PFSK-1 (cell line): Measurements from ENCODE around the gene PCDHA7.

Experiments used
- FOXP2 ChIP-seq: optimal IDR thresholded peaks from 2 replicates; pipeline ENCODE3; 2011; ENCODE audit warnings: borderline replicate concordance, control low read depth, inconsistent platforms; ENCODE audit not compliant: insufficient read depth; ENCODE audit errors: extremely low read length, extremely low read depth
- POLR2AphosphoS5 ChIP-seq: IDR thresholded peaks from 2 replicates; pipeline ENCODE4 v1.6.1; 2012; ENCODE audit warnings: low read depth, mild to moderate bottlenecking, control low read depth, low read length, moderate library complexity
- SIN3A ChIP-seq: IDR thresholded peaks from 2 replicates; pipeline ENCODE4 v1.6.1; 2012; ENCODE audit warnings: mild to moderate bottlenecking, low read length, moderate library complexity, borderline replicate concordance; ENCODE audit not compliant: insufficient read depth
- TAF1 ChIP-seq: IDR thresholded peaks from 2 replicates; pipeline ENCODE4 v1.6.1; 2012; ENCODE audit warnings: low read length, control low read depth, borderline replicate concordance; ENCODE audit not compliant: insufficient read depth
- TF ChIP-seq, protein P1 (sequence below), 2 experiments: IDR thresholded peaks; 2 replicates each; pipeline versions ENCODE4 v1.6.1 to v1.8.0; 2011 to 2012; ENCODE audit warnings: low read depth in 2 of 2, low read length in 2 of 2, control low read depth in 1 of 2, inconsistent platforms in 1 of 2, mild to moderate bottlenecking in 1 of 2, moderate library complexity in 1 of 2; ENCODE audit not compliant: insufficient read depth in 1 of 2

Gene PCDHA7

GRCh38 chr5:140795259-140795641 is 38.8 kb upstream of the PCDHA7 start:
- TF ChIP-seq, protein P1, sequence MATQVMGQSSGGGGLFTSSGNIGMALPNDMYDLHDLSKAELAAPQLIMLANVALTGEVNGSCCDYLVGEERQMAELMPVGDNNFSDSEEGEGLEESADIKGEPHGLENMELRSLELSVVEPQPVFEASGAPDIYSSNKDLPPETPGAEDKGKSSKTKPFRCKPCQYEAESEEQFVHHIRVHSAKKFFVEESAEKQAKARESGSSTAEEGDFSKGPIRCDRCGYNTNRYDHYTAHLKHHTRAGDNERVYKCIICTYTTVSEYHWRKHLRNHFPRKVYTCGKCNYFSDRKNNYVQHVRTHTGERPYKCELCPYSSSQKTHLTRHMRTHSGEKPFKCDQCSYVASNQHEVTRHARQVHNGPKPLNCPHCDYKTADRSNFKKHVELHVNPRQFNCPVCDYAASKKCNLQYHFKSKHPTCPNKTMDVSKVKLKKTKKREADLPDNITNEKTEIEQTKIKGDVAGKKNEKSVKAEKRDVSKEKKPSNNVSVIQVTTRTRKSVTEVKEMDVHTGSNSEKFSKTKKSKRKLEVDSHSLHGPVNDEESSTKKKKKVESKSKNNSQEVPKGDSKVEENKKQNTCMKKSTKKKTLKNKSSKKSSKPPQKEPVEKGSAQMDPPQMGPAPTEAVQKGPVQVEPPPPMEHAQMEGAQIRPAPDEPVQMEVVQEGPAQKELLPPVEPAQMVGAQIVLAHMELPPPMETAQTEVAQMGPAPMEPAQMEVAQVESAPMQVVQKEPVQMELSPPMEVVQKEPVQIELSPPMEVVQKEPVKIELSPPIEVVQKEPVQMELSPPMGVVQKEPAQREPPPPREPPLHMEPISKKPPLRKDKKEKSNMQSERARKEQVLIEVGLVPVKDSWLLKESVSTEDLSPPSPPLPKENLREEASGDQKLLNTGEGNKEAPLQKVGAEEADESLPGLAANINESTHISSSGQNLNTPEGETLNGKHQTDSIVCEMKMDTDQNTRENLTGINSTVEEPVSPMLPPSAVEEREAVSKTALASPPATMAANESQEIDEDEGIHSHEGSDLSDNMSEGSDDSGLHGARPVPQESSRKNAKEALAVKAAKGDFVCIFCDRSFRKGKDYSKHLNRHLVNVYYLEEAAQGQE (IDR thresholded peaks at IDR 0.05; ENCODE audit: insufficient read depth in 1 of 2, low read depth in 2 of 2, low read length in 2 of 2), result no peak
- TF ChIP-seq SIN3A (no peak), TAF1 (no peak), FOXP2 (no peak), POLR2AphosphoS5 (no peak)

DNA sequence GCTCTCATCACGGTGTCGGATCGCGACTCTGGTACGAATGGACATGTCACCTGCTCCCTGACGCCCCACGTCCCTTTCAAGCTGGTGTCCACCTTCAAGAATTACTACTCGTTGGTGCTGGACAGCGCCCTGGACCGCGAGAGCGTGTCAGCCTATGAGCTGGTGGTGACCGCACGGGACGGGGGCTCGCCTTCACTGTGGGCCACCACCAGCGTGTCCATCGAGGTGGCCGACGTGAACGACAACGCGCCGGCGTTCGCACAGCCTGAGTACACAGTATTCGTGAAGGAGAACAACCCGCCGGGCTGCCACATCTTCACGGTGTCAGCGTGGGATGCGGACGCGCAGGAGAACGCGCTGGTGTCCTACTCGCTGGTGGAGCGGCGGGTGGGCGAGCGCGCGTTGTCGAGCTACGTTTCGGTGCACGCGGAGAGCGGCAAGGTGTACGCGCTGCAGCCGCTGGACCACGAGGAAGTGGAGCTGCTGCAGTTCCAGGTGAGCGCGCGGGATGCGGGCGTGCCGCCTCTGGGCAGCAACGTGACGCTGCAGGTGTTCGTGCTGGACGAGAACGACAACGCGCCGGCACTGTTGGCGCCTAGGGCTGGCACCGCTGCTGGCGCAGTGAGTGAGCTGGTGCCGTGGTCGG is 37.9 kb upstream of the PCDHA7 start:
- TF ChIP-seq, protein P1 (IDR thresholded peaks at IDR 0.05; ENCODE audit: insufficient read depth in 1 of 2, low read depth in 2 of 2, low read length in 2 of 2), result peak in 1 of 2 experiments; percentile 48; a peak in 1 of 4 replicates

- TF ChIP-seq FOXP2 (no peak), SIN3A (no peak), TAF1 (no peak), POLR2AphosphoS5 (no peak)
- TF ChIP-seq, protein P1 (IDR thresholded peaks at IDR 0.05; ENCODE audit: insufficient read depth in 1 of 2, low read depth in 2 of 2, low read length in 2 of 2), result no peak
These were observed 37.4 kb upstream of the PCDHA7 start for GRCh38 chr5:140796718-140797095.

GRCh38 chr5:140800816-140801493 is 33.1 kb upstream of the PCDHA7 start, which contains the start of gene PCDHA3:
PCDHA3 (plus strand) TSS chr5:140801057.
- TF ChIP-seq TAF1, result no peak
- TF ChIP-seq, protein P1 (IDR thresholded peaks at IDR 0.05; ENCODE audit: insufficient read depth in 1 of 2, low read depth in 2 of 2, low read length in 2 of 2), result no peak
- TF ChIP-seq FOXP2, result no peak
- TF ChIP-seq SIN3A, result no peak
- no peak for TF ChIP-seq POLR2AphosphoS5
